NCI-H1105 (cell line): ENCODE results near the gene ARL14EPL.

ENCODE experiments used
- DNase-seq: peaks from one replicate; lab custom pipeline; 2025; lab: John Stamatoyannopoulos, UW

The ARL14EPL gene

DNA sequence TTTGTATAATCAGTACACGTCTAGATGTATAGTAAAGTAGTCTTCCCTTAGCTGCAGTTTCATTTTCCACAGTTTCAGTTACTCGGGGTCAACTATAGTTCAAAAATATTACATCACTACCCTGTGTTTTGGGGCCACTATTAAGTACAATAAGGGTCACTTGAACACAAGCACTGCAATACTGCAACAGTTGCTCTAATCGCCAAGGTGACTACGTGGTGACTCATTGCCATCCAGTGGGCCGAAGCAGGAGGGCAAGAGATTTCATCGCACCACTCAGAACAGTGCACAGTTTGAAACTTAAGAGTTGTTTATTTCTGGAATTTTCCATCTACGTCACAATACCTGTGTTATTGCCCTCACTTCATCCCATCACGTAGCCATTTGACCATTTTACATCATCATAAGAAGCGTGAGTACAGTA is at the start of gene ARL14EPL:
TSS of gene ARL14EPL (plus strand) at position 379 of the 424 bp plus-strand sequence. CDS start 18,994 bp downstream, outside the sequence.
- DNase-seq, result no peak

DNA sequence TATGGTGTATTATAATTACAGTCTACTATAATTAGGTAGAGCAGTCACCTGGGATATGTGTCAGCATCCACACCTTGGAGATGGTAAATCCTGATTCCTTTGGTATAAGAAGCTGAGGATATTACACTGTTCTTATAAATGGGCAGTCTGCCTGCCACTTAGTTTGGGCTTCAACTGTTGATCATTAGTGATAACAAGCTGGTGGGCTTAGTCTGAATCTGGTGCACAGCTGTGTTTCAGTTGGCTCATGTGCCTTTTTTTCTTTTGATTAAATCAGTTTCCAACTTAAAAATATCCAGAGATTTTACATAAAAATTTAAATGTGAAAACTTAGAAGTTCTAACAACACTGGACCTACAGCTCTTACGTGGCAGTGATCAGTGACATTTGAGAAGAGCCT is 48.8 kb upstream of the ARL14EPL start:
- DNase-seq, result no peak

DNA sequence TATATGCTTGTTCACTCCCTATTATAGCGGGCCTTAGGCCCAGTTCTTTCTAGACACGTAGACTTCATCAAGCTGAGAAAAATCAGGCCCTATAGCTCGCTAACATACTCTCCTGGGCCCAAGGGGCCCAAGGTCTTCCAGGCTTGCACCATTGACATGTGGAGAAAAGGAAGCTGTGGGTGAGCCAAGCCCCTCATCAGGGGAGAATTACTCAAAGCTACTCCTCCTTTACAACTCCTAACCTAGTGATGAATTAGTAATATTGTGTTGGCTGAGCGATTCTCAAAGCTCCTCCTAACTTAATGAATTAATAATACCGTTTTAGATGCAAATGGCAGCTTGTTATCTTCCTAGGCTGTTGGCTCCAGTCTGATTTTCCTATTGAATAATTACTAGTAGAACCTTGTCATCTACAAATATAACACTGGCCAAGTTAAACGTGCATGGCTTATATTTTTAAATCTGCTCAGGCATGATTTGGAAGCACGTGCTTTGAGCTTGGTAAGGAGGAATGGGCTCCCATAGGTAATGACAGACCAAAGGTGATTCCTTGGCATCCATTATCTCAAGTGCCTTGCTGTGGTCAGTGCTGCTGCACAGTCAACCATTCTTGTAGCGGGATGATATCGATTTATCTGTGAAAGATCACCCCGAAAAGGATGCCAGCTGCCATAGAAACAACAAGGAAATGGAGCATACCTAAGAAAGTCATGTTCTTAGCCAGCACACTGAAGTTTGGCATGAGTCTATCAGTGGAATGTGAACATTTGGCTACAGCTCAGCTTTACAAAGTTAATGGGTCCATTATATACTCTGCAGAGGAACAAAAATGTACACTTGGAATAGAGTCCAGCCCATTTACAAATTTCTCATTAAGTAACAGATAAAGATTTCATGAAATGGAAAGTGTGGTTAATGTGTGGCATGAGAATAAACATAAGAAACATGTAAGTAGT is 46.2 kb upstream of the ARL14EPL start:
- no peak for DNase-seq

DNA sequence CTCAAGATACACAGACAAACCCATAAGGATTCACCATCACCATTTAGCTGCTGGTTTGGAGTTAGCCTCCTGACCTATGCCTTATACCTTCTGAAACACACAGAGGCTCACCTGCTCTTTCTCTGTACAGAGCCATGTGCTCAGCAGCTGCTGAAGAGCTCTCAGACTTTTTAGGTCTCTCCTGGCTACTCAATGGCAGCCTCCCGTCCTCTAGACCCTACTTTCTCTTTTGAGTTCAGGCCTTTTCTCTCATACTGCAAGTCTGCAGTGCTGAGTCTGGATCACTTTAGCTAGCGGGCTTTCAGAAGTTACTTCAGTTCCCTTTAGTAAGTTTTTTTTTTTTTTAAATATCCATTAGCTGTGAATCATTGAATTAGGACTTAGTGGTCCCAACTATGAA is 44.3 kb upstream of the ARL14EPL start:
- no peak for DNase-seq

DNA sequence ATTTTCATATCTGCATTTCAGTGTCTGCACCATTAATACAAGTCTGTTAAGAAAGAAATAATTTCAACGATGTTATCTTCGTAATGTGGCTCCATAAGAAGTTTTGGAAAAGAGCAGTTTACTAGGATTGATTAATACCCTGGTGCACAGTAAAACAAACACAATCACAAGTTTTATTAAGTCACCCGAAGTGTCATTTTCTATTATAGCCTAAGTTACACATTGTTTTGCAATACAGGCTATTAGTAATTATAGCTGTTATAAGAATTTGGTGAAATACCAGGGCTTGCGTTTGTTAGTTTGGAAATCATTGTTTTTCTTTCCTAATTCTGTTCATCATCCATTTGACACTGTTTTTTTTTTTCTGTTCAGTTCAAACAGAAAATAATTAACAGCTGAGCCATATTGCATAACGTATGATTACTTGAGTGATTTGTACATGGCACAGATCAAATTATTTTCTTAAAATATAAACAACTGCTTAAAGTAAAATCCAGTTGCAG is 39.4 kb upstream of the ARL14EPL start:
- no peak for DNase-seq

DNA sequence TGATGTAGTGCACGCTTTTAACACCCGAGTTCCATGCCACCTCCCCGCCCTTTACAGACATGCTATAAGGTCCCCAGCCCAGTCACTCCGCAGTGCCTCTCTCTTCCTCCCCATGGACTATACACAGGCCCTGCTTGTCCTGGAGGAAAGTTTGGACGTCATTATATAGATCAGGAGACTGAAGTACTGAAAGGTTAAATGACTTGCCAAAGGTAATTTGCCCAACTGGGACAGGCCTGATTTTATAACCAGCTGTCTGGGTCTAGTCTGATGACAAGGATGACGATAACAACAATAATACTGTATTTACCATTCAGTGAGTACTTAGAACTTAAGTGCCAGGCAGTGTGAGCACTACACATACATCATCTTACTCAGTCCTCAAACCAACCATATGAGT is 36.9 kb upstream of the ARL14EPL start:
- DNase-seq, result no peak

DNA sequence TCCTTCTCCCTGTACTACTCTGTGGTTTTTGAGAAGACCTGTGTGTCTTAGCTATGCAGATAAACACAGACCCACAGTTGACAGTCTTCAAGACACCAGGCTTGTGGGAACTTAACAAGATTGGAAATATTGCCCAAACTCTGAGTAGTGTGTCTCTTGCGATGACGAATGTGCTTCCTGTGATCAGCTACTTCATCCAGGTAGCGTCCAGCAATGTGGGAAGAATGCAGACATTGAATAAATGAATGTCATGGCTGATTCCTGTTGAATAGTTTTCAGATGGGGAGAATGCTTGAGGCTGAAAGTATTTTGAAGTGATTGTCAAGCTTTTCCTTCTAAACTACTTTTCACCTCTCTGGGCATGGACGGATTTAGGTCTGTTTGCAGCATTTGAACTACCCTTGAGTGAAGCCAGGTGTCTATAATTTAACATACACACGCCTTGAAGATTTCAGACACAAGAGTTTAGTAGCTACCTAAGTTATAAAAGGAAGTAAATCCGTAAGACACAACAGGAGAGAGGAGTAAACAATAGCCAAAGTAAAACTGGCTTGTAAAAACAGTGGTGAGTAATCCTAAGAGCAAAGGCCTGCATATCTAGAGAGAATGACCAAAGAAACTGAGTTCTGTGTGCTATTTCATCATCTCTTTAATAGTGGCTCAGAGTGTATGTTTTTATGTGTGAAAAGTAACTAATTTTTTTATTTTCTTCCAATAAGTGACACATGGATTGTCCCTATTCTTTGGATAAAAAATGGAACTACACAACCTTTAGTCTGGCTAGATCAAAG is 30.0 kb upstream of the ARL14EPL start:
- no peak for DNase-seq

DNA sequence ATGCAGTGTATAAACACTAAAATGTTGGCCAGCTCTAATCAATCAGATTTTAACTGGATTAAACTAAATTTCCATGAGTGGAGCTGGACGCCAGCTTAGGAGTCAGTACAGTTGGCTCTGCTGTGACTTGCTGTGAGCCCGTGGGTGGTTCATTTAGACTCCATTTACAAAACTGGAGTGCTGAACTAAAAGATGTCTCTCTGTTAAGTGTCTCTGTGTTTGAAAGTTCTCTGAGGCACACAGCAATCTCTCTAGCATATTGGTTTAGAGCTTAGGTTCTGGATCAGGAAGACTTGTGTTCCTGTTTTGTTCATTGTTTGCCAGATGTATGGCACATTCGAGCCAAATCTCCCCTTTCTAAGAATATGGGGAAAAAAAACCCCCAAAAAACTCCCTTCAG is 28.0 kb upstream of the ARL14EPL start:
- no peak for DNase-seq

DNA sequence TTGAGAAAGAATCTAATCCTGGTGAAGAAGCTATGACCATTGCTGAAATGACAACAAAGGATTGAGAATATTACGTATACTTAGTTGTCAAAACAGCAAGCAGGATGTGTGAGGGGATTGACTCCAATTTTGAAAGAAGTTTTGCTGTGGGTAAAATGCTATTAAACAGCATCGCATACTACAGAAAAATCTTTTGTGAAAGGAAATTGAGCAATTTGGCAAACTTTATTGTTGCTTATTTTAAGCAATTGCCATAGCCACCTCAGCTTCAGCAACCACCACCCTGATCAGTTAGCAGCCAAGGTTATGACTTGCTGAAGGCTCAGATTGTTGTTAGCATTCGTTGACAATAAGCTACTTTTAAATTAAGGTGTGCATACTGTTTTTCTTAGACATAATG is 22.5 kb upstream of the ARL14EPL start:
- no peak for DNase-seq

DNA sequence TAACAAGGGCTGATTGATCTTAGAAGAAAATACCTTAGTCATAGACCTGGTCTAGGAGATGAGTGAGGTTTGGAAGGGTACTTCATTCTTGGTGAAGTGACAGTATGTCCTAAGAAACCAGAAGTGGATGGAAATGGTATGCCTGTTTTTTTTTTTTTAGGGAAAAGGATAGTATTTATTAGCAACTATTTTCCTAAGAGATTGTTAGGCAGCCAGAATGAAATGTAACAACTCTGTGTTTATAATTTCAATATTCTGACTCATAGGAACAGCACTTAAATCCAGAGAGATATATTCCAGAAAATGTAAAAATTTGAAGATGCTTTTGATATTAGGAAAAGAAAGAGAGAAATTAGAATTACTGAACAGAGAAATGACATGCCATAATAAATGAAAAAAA is 21.2 kb upstream of the ARL14EPL start:
- DNase-seq, result no peak

DNA sequence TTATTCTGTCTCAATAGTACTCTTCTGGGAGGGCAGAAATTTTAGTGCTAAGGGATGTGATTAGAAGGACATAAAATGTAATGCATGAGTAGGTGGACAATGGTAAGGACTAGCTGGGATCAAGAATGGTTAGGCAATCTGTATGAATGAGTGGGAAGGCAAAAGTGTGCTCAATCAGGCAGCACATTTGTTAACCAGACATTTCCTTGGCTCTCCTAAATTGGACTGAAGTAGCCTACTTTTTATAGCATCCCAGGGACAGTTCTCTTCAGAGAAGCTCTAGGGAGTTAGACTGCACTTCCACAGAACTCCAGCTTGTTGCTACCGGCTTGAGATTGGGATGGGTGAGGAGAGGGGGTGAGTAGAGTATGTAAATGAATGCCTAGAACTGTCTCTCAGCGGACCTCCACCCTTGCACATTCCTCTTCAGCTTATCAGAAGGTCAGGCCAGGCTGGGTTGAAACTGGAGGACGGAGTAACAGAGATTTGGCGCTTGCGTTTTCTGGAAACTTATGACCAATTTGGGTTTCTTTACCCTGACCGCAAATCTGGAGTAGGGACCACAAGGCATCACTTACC is 19.0 kb upstream of the ARL14EPL start:
- no peak for DNase-seq

DNA sequence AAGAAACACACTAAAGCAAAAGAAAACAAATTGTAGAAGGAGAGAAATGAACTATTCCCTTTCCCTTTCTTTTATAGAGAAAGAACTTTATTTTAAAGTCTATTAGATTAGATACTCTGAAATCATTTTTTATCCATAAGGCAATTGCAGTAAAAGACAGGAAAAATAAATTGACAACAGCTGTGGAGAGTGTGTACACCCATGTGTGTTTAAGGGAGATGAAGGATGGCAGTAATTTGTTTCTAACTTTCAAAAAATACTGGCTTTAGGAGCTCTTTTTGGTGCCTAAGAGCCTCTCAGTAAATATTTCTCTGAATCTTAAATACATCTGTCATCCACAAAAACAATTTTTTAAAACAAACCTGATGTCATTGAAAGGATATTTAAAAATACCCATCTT is 18.3 kb upstream of the ARL14EPL start:
- no peak for DNase-seq

DNA sequence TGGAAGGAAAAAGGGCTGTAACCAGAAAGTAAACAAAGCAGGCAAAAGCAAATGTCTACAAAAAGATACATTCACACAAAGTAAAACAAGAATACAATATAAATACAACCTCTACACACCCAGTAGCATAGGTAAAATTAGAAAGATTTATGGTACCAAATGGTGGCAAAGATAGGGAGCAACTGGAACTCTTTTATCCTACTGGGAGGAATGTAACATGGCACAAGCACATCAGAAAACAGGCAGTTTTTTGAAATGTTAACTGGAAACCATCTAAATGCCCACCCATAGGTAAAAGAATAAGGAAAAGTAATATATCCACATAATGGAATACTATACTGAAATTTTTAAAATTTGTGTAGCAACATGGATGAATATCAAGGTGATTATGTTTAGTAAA is 8.7 kb upstream of the ARL14EPL start:
- no peak for DNase-seq

DNA sequence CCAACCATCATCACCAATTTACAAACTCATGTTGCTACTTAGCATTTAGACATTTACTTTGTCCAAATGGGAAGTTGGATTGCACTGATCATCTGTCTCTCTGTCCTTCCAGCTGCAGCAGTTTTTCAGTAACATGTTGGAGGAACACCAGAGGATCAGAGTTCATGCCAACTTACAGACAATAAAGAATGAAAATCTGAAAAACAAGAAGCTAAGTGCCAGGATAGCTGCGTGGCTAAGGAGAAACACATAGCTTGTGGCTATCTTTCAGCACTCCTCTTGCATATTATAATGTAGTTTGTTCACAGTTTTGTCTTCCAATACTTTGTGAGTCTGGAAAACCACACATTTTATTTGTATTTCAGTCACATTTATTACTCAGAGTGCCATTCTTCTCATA is 6.4 kb upstream of the ARL14EPL start:
- DNase-seq, result no peak

DNA sequence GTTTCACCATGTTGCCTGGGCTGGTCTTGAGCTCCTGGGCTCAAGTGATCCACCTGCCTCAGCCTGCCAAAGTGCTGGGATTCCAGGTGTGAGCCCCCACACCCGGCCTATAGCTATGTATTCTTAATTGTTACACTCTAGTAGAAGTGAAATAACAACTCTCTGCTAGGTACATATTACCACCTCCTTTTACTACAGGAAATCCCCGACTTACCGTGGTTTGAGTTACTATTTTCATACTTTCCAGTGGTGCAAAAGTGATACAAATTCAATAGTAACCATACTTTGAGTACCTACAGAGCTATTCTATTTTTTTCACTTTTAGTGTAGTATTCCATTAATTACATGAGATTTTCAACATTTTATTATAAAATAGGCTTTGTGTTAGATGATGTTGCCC is 719 bp downstream of the ARL14EPL start:
- no peak for DNase-seq

DNA sequence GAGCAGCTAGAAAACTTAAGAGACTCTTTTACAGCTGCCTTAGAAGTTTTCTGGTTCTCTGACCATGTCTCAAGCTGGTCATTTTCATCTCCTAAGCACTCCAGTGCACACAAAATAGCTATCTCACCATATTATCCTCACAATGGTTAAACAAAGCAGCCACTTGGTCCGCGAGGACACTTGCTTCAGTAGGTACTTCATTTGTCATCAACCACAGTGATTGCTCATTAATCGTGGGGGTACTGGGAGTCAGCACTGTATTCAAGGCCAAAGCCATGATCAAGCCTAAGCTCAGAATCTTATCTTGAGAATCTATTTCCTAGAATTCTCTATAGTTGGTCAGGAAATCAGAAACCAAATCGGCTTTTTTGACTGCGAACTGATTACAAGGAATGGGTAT is 2.9 kb downstream of the ARL14EPL start:
- no peak for DNase-seq

DNA sequence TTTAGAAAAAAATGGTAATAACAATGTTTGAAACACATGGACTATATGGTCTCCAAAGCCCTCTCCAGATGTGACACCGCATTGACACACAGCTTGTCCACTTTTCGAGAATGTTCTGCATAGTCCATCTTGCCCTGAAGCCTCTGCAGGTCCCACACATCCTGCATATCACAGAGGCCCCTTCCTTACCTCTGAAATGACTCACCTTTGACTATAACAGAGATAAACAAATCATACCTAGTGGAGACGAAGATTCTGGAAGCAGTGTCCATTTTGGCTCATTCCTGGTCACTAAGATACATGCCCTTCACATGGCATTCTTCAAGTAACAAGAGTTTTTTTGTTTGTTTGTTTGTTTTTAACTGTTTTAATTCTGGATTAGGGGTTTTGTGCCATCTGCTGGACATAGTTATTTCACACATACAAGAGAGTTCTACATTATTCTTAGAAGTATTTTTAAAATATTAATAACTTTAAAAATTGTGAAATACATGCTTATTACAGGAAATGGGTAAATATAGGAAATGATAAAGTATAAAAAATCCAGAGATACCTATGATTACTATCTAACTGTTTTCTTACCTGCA is 5.1 kb downstream of the ARL14EPL start:
- DNase-seq, result no peak

DNA sequence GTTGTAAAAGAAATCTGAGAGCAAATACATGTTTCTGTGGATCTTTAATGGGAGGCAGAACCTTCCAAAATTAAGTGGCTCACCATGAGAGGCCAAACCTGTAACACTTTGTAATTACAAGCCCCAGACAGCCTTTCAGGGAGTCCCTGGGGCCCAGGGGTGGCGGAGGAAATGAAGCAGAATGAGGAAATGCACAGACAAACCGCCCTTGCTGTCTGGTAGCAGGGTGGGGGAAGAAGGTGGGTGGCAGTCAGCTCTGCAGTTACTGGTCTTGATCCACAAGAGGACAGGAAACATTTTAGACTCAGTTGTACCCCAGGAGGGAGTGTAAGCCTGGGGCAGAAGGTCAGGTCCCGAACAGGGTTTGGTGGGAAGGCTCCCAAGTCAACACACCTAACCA is 6.5 kb downstream of the ARL14EPL start:
- no peak for DNase-seq

DNA sequence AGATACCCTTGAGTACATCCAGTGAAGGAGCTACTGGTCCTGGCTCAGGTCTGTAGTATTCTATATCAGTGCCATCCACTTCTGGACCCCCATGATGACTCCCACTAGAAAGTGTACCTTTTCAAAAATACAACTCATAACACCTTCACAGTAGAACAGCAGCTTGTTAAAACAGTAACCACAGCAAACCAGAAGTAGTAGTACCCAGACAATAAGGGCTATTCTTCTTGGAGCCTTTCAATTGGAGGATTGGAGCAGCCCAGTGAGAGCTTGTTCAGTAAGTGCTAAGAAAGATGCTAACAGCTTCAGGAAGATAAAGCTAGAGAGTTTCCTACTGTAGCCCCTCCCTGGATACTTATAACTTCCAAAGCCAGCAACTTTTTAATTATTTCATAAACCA is 10.1 kb downstream of the ARL14EPL start:
- no peak for DNase-seq

DNA sequence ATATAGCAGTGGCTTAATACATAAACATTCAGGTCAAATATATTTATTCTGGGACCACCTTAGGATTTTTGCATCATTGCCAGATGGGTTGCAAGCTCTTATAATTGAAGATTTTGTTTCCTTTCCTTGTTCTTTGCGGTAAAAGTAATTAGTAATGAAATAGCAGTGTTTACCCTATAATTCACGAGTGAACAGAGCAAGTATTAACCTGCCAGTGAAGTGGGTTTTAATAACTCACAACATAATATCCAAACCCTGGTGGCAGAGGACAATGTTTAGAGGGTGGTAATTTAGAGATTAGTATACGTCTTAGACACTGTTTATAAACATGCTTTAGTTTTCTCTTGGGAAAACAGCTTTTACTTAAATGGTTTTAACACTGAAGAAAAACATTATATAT is 11.8 kb downstream of the ARL14EPL start:
- DNase-seq, result peak; percentile 47

DNA sequence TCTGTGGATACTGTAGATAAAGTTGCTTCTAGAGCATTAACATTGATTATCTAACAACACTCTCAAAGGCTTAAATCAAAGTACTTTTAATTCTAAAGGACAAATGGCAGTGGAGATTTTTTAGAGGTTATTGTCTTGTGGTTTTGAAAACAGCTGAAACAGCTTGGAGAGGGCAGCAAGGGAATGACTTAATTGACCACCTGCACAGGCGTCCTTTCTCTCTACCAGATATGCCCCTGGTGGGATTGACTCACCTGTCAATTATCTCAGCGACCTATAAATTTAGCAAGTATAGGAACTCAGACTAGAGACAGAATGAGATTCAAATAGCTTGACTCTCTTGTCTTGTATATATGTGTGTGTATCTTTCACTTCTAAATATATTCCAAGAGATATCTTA is 13.5 kb downstream of the ARL14EPL start:
- DNase-seq, result no peak

DNA sequence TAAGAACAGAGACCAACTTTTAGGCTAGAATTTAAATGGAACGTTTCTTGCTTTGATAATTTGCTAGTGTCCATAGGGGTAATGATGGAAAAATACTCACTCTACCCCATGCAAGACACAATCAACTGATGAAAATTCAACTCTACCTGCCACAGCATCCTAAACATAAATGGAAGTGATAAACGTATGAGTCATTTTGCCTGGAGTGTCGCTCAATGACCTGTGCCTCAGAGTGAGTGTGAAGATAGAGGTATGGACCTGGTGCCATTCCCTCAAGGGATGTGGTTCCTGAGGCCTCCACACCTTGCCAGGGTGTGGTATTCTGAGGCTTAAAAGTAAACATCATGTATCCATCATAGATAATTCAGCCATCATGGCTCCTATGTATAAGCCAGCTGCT is 14.0 kb downstream of the ARL14EPL start:
- DNase-seq, result no peak
